ENCODE data around the gene CLN6. TPM values are rescaled to one million over a fixed set of nuclear protein-coding genes. Genes with fewer than 3 reads are reported as not detected.

CLN6 gene
- total RNA-seq, 1 experiment from 2014 or later, result 71.9 TPM

- H4K5ac ChIP-seq (ENCODE audit: insufficient read length, low read depth, low read length), result no peak overlapping the region
- H3K56ac ChIP-seq (ENCODE audit: insufficient read length, low read depth, low read length), result no peak overlapping the region
- H3K27me3 ChIP-seq (ENCODE audit: insufficient read depth, low read length), result no peaks in the 10 kb centered on the region
- no peak overlapping the region for H3K27ac ChIP-seq (ENCODE audit: insufficient read length, low read depth, low read length)
- peak overlapping the region; percentile 40 for H2AFZ ChIP-seq (ENCODE audit: low read length)
- H4K20me1 ChIP-seq (ENCODE audit: control insufficient read depth, insufficient read depth, insufficient read length), result no peaks in the 10 kb centered on the region
- H3K27ac Mint-ChIP-seq, result peak overlapping the region in 2 of 3 experiments; percentile 83 to 95; a peak in 4 of 7 replicates
- no peaks in the 10 kb centered on the region for H3K9me3 Mint-ChIP-seq
- peak overlapping the region; percentile 98 for H3K4me2 ChIP-seq (ENCODE audit: insufficient read depth, insufficient read length, low read length)
- peaks cover 16% of the 10 kb centered on the region; the same call in 1 of the 2 replicates for H3K79me2 ChIP-seq (ENCODE audit: insufficient read depth, low read length)
- peak overlapping the region; percentile 90 to 93 for H3K4me3 Mint-ChIP-seq
- no peak overlapping the region for H2BK120ac ChIP-seq (ENCODE audit: low read depth, low read length, poor library complexity, severe bottlenecking)
- H3K4me1 Mint-ChIP-seq, result peaks cover 35 to 46% of the 10 kb centered on the region in 2 experiments
- no peak overlapping the region for H2BK12ac ChIP-seq (ENCODE audit: insufficient read length, low read depth, low read length)
- no peak overlapping the region for H3K18ac ChIP-seq (ENCODE audit: insufficient read length, low read depth, low read length)
- peaks cover 12% of the 10 kb centered on the region; the same call in 1 of the 2 replicates for H3K4me1 ChIP-seq (ENCODE audit: insufficient read depth, low read length)
- H2AK5ac ChIP-seq (ENCODE audit: insufficient read length, low read length), result no peak overlapping the region
- TF ChIP-seq CTCF (conservative IDR thresholded peaks at IDR 0.05), result no peak
- H3K79me1 ChIP-seq (ENCODE audit: insufficient read depth, low read depth, low read length, poor library complexity, severe bottlenecking), result peaks cover under 1% of the 10 kb centered on the region
- no peak overlapping the region for H4K8ac ChIP-seq (replicated peaks; ENCODE audit: insufficient read length, low read depth, low read length)
- no peak overlapping the region for H3K23ac ChIP-seq (ENCODE audit: insufficient read length, low read depth, low read length)
- peak overlapping the region; percentile 44 for H3K9ac ChIP-seq (ENCODE audit: extremely low read depth, insufficient read length, low read length)
- H3K27me3 Mint-ChIP-seq (ENCODE audit: low read depth), result peaks cover 16% of the 10 kb centered on the region
- no peak overlapping the region for H2BK5ac ChIP-seq (ENCODE audit: insufficient read length, low read length)
- H3K9me3 ChIP-seq (ENCODE audit: control insufficient read depth, low read depth, low read length), result no peaks in the 10 kb centered on the region
- no peak overlapping the region for H3T11ph ChIP-seq (ENCODE audit: low read length)
- H3K23me2 ChIP-seq (ENCODE audit: insufficient read length, low read depth, low read length, poor library complexity, severe bottlenecking), result peaks cover 16% of the 10 kb centered on the region
- H3K4ac ChIP-seq (ENCODE audit: low read depth, low read length), result no peak overlapping the region
- no peak overlapping the region for H4K91ac ChIP-seq (ENCODE audit: insufficient read length, low read depth, low read length)
- no peak overlapping the region for H2BK20ac ChIP-seq (ENCODE audit: low read depth, low read length, poor library complexity, severe bottlenecking)
- peaks cover 0 to 6% (median 0%) of the 10 kb centered on the region in 3 experiments; a peak in 2 of 7 replicates for H3K36me3 Mint-ChIP-seq (ENCODE audit: insufficient read depth in 1 of 3, low read depth in 3 of 3)
- no CpG with 5 or more reads among the region's 20 CpGs for WGBS (ENCODE audit: extremely low coverage, insufficient read length, low lambda C conversion rate)
- H2BK15ac ChIP-seq (ENCODE audit: low read depth, low read length), result no peak overlapping the region
- no peak overlapping the region for H3K14ac ChIP-seq (ENCODE audit: insufficient read depth, low read length)
- no peak for DNase-seq
Observed at GRCh38 chr15:68230157-68231100, 901 bp upstream of the CLN6 start.

Measured in H9 (cell line).